K562 (cell line): ENCODE data around the gene CACNA1S. TPM values are rescaled to one million over a fixed set of nuclear protein-coding genes. Genes with fewer than 3 reads are reported as not detected.

Experiments used
- E2F4 ChIP-seq: sonication (generic); formaldehyde crosslinking; IDR thresholded peaks from 2 replicates; pipeline ENCODE4 v1.8.0; 2022; ENCODE audit warnings: mild to moderate bottlenecking, low read depth, missing genetic modification reagents
- ID3 ChIP-seq, 2 experiments: fragments of 250-450 bp in 1 of 2; fragments of 450-650 bp in 1 of 2; sonication (Bioruptor Pico) in 1 of 2; IDR thresholded peaks; 2 replicates each; pipeline versions ENCODE4 v1.6.1 to v1.8.0; 2016 to 2021; ENCODE audit warnings: mild to moderate bottlenecking in 2 of 2, moderate library complexity in 2 of 2, missing compliant biosample characterization in 1 of 2, missing genetic modification characterization in 1 of 2
- RAD51 ChIP-seq: fragments of 450-650 bp; IDR thresholded peaks from 2 replicates; pipeline ENCODE4 v1.7.1; 2016; ENCODE audit warnings: low read depth, mild to moderate bottlenecking, borderline replicate concordance
- USF1 ChIP-seq: sonication (generic); formaldehyde crosslinking; IDR thresholded peaks from 2 replicates; pipeline ENCODE4 v1.9.0; 2022; ENCODE audit warnings: mild to moderate bottlenecking, missing genetic modification reagents
- XRCC3 ChIP-seq: fragments of 450-650 bp; IDR thresholded peaks from 2 replicates; pipeline ENCODE4 v1.6.1; 2017; ENCODE audit warnings: mild to moderate bottlenecking, moderate library complexity
- ZNF398 ChIP-seq: fragments of 250-450 bp; sonication (Bioruptor Pico); IDR thresholded peaks from 2 replicates; pipeline ENCODE4 v1.8.0; 2021; ENCODE audit warnings: moderate library complexity, mild to moderate bottlenecking, inconsistent platforms
- ZNF830 ChIP-seq: fragments of 250-450 bp; sonication (Bioruptor Pico); IDR thresholded peaks from 2 replicates; pipeline ENCODE4 v1.5.0; 2021; ENCODE audit warnings: mild to moderate bottlenecking
- polyA plus RNA-seq, 8 experiments: library from polyadenylated mRNA; depleted of rRNA in 4 of 8; stranded (reverse) in 5 of 8; unstranded in 3 of 8; fragments of >200 nt; fragmentation: Nextera tagmentation in 2 of 8; fragmentation: Illumina TruSeq in 1 of 8; extraction: Ambion mirVana in 2 of 8; extraction: Trizol in 1 of 8; gene quantifications; 2 replicates each; pipeline versions ENCODE4 v1.2.1 to v1.2.3, GENCODE V29; 2011 to 2014; ENCODE audit warnings: inconsistent platforms in 1 of 8, missing spikeins in 1 of 8
- total RNA-seq, 7 experiments: library from RNA; depleted of rRNA in 6 of 7; stranded (reverse); fragments of >200 nt in 6 of 7; fragmentation: Illumina TruSeq in 2 of 7; extraction: Trizol in 2 of 7; gene quantifications; 2 replicates each; pipeline versions ENCODE4 v1.2.1 to v1.2.3, GENCODE V29; 2011 to 2021; ENCODE audit warnings: low replicate concordance in 1 of 7

Gene CACNA1S
- total and polyA plus RNA-seq, 9 of the 15 experiments (the other 6 are each of a cell fraction or from before 2014, with no cell fraction given), result not detected

- TF ChIP-seq E2F4 (CRISPR knock-in tag) (0 out of 2 replicates have a peak, but pooled peaks have one; percentile 19), USF1 (CRISPR knock-in tag) (peak; percentile 33; the same call in 1 of the 2 replicates), XRCC3 (no peak), RAD51 (no peak), ZNF830 (CRISPR knock-in tag) (0 out of 2 replicates have a peak, but pooled peaks have one; percentile 48), ID3 (CRISPR knock-in tag; IDR thresholded peaks at IDR 0.05) (no peak), ID3 (tag; IDR thresholded peaks at IDR 0.05) (no peak), ZNF398 (CRISPR knock-in tag) (no peak)
Measured at GRCh38 chr1:201020040-201020591, 92.1 kb downstream of the CACNA1S start (continued).
